Stimulated activated CD8-positive, alpha-beta memory T cell treated with anti-CD3 and anti-CD28 coated beads, Interleukin-12 subunit alpha, Interleukin-12 subunit beta, amount 100 ng/mL, for 1 hour (primary cell): Measurements from ENCODE around the gene PGBD5.

Source experiments
- DNase-seq: peaks from one replicate; pipeline ENCODE4 v3.0.0-alpha.2; 2020; ENCODE audit warnings: low read depth

PGBD5 gene

GRCh38 chr1:230301322-230301721, 124.8 kb downstream of the PGBD5 start:
- DNase-seq, result no peak

- no peak for DNase-seq
Observed at GRCh38 chr1:230300322-230301301, 125.5 kb downstream of the PGBD5 start.

GRCh38 chr1:230299191-230300006, 126.7 kb downstream of the PGBD5 start:
- DNase-seq, result no peak

GRCh38 chr1:230295367-230295766, 130.8 kb downstream of the PGBD5 start:
- DNase-seq, result no peak

GRCh38 chr1:230293390-230293700, 132.8 kb downstream of the PGBD5 start:
- no peak for DNase-seq

- no peak for DNase-seq
Observed at GRCh38 chr1:230292689-230293389, 133.3 kb downstream of the PGBD5 start.

GRCh38 chr1:230291731-230292620, 134.2 kb downstream of the PGBD5 start:
- no peak for DNase-seq

- DNase-seq, result no peak
Observed at GRCh38 chr1:230289350-230289644, 136.8 kb downstream of the PGBD5 start.

GRCh38 chr1:230288641-230289349, 137.3 kb downstream of the PGBD5 start:
- no peak for DNase-seq

- DNase-seq, result no peak
Observed at GRCh38 chr1:230287674-230288315, 138.3 kb downstream of the PGBD5 start.

- DNase-seq, result no peak
Observed at GRCh38 chr1:230286890-230287269, 139.3 kb downstream of the PGBD5 start.

- no peak for DNase-seq
Observed at GRCh38 chr1:230286166-230286889, 139.8 kb downstream of the PGBD5 start.

GRCh38 chr1:230285351-230285750, 140.8 kb downstream of the PGBD5 start:
- DNase-seq, result no peak

GRCh38 chr1:230284891-230285290, 141.2 kb downstream of the PGBD5 start:
- DNase-seq, result no peak

GRCh38 chr1:230283678-230284077, 142.5 kb downstream of the PGBD5 start:
- DNase-seq, result no peak

- DNase-seq, result no peak
Observed at GRCh38 chr1:230282157-230282556, 144.0 kb downstream of the PGBD5 start.

- no peak for DNase-seq
Observed at GRCh38 chr1:230281556-230281955, 144.6 kb downstream of the PGBD5 start.

GRCh38 chr1:230280906-230281413, 145.2 kb downstream of the PGBD5 start:
- DNase-seq, result no peak

GRCh38 chr1:230280054-230280795, 145.9 kb downstream of the PGBD5 start:
- DNase-seq, result no peak
